IMR-90 (cell line): ENCODE results near the gene TUBB6.

Source experiments
- POLR2A ChIP-seq: IDR thresholded peaks from 2 replicates; pipeline ENCODE4 v1.6.1; 2012; ENCODE audit warnings: mild to moderate bottlenecking, low read depth, low read length
- RAD21 ChIP-seq: IDR thresholded peaks from 2 replicates; pipeline ENCODE4 v1.6.1; 2012; ENCODE audit warnings: low read length, improper control_type of control experiment
- USF2 ChIP-seq: fragments of 150-350 bp; IDR thresholded peaks from 2 replicates; pipeline ENCODE4 v1.6.1; 2017; ENCODE audit warnings: mild to moderate bottlenecking, antibody characterized with exemption, low read length, low read depth
- TF ChIP-seq, protein P1 (sequence below): conservative IDR thresholded peaks from 2 replicates; pipeline ENCODE4 v1.5.1; 2012; ENCODE audit warnings: mild to moderate bottlenecking, low read depth, low read length, improper control_type of control experiment

DNA sequence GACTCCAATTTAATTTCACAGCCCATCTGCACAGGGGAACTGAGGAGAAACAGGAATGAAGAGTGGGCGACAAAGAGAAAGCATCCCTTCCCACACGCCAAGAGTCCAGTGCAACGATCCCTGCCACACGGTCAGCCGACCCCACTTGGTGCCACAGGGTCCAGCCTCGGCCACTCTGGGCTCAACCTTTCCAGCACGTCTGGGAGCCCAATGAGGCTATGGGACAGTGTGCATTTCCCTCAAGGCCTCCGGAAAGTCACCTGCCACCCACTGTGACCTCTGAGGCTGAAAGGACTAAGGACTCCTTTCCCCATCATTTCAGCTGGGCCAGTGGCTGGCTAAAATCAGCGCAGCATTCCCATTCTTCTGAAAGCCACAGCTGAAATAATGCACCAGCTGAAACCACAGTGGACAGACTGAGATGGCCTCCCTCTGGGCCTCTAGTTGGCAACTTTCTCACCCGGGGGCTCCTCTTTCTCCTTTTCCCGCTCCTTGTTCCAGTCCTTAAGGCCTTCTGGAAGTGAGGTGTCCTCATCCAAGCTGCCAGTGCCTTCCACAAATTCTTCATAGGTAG, 21.2 kb downstream of the TUBB6 start:
- TF ChIP-seq, protein P1, sequence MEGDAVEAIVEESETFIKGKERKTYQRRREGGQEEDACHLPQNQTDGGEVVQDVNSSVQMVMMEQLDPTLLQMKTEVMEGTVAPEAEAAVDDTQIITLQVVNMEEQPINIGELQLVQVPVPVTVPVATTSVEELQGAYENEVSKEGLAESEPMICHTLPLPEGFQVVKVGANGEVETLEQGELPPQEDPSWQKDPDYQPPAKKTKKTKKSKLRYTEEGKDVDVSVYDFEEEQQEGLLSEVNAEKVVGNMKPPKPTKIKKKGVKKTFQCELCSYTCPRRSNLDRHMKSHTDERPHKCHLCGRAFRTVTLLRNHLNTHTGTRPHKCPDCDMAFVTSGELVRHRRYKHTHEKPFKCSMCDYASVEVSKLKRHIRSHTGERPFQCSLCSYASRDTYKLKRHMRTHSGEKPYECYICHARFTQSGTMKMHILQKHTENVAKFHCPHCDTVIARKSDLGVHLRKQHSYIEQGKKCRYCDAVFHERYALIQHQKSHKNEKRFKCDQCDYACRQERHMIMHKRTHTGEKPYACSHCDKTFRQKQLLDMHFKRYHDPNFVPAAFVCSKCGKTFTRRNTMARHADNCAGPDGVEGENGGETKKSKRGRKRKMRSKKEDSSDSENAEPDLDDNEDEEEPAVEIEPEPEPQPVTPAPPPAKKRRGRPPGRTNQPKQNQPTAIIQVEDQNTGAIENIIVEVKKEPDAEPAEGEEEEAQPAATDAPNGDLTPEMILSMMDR, result no peak
- TF ChIP-seq POLR2A (no peak), USF2 (no peak), RAD21 (no peak)
